GM18505 (cell line): ENCODE data around the gene ACTR5.

Experiments used
- ATAC-seq: cut with Tn5 transposase; IDR thresholded peaks from one replicate; pipeline ENCODE4 v1.9.1; 2021; ENCODE audit not compliant: unreplicated experiment
- POLR2A ChIP-seq: IDR thresholded peaks from 4 replicates; pipeline ENCODE4 v1.6.1; 2011; ENCODE audit warnings: borderline replicate concordance; ENCODE audit not compliant: insufficient read depth, insufficient read length; ENCODE audit errors: extremely low read depth

Gene ACTR5

DNA sequence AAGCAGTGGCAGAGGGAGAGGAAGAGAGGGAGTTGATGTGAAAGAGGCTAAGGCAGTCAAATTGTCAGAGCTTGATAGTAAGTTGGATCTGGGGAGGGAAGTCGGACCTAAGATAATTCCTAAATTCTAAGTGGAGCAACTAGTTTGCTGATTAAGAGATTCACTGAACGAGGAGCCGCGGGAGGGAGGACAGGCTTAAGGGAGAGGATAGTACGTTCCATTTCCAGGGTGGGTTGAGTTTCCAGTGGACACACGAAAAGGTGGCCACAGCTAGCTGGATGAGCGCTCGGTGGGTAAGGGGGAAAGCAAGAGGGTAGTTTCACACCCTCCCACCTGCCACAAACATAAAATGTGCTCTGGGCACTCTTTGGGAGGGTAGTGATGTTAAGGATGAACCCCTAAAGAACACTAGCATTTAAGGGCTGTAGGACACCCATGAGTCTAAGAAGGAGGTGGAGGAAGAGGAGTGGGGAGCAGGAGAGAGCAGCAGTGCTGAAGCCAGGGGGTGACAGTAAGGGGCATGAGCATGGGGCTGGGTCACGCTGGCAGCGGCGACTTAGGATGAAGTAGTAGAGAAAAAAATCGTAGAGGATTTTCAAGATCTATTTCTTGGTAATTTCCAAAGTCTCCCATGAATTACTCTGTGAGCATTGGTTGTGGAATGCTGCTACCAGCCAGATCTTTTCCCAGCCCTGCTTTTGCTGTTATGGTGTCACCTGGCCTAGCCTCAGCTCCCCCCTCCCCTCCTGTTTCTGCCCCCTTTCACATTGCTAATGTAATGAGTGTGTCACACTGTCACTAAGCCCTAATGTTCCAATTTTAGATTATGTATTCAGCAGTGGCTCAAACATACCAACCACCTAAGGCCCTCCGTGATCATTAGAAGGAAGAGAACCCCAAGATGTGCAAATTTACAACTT, 21.4 kb downstream of the ACTR5 start:
- no peak for TF ChIP-seq POLR2A
- ATAC-seq = no peak

DNA sequence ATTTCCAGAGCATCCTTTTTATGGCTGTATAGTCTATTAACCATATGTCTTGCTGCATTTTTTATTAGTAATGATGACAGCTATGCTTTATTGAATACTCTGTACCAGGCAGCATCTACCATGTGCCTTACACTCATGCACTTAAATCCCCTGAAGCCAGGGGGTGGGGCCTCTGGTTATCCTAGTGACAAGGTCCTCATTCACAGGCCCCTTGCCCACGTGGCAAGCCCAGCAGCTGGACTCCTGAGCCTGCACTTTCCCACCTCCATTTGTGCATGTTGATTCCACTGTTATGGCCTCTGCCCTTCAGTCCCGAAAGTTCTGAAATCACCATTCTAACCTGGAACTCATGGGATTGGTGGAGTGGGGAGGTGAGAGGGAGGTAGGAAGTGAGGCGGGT, 22.3 kb downstream of the ACTR5 start:
- TF ChIP-seq POLR2A = no peak
- ATAC-seq = no peak

DNA sequence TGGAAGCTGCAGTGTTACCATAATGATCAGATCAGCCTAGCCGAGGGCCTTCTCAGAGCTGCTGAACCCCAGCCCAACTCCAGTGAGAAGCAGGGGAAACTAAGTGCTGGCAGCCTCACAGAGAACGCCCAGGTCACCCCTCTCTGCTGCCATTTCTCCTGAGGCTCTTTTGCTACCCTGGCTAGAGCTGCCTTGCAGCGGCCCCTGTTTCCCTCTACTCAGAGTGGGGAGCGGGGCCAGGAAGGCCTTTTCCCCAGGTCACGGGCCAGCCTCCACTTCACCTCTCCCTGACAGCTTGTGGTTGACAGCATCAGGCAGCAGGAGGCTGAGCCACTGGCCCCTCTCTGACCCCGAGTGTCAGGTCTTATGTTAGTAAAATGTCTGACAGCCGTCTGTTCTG, 22.7 kb downstream of the ACTR5 start:
- ATAC-seq = no peak
- TF ChIP-seq POLR2A = no peak

DNA sequence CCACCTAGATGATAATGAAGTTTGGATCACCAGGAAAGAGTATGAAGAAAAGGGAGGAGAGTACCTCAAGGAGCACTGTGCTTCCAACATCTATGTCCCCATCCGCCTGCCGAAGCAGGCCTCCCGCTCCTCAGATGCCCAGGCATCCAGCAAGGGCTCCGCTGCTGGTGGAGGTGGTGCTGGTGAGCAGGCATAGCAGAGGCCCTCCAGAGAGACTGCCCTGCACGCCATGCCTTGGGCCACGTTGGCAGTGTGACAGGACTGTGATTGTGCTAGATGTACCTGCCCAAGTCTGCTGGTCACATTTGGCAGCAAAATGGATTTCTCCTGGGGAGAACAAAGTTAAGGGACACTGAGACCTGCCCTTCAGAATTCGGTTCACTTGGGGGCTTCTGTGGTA, 23.4 kb downstream of the ACTR5 start:
- ATAC-seq = no peak

DNA sequence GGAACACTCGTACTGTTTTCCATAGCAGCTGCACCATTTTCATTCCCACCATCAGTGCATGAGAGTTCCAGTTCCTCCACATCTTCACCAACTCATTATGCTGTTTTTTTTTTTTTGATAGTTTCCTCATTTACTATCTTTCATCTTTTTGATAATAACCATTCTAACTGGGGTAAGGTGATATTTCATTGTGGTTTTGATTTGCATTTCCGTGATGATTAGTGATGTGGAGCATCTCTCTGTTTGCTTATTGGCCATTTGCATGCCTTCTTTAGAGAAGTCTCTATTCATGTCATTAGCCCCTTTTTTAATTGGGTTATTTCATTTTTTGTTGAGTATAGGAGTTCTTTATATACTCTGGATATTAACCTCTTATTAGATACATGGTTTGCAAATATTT, 25.9 kb downstream of the ACTR5 start:
- no peak for ATAC-seq
- TF ChIP-seq POLR2A = no peak

More for the DNA sequence above, 23.4 kb downstream of the ACTR5 start:
- no peak for TF ChIP-seq POLR2A

DNA sequence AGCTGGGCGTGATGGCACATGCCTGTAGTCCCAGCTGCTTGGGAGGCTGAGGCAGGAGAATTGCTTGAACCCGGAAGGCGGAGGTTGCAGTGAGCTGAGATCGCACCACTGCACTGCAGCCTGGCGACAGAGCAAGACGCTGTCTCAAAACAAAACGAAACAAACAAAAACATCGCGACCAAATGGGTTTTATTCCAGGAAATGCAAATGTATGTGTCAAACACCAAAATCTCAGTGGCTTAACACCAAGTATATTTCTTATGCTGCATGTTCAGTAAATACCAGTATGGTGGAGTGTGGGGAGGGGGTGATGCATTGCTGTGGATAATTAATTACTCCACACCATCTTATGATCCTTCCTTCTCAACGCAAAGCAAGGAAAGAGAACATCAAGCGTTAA, 28.1 kb downstream of the ACTR5 start:
- no peak for ATAC-seq
- TF ChIP-seq POLR2A = no peak

DNA sequence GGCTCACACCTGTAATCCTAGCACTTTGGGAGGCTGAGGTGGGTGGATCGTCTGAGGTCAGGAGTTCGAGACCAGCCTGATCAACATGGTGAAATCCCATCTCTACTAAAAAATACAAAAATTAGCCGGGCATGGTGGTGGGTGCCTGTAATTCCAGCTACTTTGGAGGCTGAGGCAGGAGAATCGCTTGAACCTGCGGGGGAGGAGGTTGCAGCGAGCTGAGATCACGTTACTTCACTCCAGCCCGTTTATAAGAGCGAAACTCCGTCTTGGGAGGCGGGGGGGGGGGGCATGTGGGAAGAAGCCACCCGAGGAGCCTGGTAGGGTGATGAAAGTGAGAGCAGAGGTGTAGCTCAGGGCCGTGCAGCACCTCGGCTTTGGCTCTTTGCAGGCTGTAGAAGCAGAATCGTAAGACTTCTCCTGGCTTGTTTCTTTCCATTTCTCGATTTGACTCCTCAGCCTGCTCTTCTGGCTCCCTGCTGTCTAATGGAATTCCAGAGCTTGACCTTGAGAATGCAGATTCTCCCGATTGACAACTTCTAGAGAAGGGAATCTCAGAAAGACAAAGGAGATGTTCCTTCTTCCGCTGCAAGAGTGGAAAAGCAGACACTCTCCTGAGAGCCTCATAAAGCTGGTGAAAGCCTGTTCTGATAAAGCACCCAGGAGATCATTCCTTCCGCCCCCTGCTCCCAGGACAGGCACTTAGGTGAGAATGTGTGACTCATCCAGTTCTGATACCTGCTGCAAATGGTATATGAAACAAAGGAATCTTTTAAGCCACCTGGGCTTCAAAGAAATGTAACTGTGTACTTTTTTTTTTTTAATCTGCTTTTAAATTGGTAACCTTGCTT, 31.2 kb downstream of the ACTR5 start:
- ATAC-seq = no peak
- no peak for TF ChIP-seq POLR2A

DNA sequence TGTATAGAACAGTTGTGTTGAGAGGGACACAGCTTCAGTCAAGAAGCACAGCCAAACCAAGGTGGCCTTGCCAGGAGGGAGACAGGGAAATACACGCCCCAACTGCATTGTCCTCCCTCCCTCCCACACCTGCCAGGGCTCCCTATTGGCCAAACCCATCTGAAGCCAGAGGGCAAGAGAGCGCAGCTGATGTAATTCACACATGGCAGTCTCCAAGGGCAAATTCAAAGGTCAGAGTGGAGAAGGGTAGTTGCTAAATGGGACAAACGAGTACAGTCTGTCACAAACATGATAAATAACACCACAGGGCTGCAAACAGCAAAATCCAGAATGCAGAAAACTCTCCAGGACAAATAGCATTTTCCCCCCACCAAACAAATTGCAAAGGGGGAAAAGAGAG, 34.0 kb downstream of the ACTR5 start:
- TF ChIP-seq POLR2A = no peak
- no peak for ATAC-seq

DNA sequence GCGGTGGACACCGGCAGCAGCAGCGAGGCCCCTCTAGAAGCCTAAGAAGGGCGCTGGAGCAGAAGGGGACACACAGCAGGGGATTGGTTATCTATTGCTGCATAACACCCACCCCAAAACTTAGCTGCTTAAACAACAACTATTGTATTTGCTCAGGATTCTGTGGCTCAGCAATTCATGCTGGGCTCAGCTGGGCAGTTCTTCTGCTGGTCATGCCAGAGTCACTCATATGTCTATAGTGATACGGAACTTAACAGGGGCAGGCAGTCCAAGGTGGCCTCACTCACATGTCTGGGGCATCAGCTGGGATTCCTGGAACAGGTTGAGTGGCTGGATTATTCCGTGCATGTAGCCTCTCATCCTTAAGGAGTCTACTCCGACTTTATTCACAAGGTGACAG, 39.6 kb downstream of the ACTR5 start:
- ATAC-seq = no peak
- TF ChIP-seq POLR2A = no peak

DNA sequence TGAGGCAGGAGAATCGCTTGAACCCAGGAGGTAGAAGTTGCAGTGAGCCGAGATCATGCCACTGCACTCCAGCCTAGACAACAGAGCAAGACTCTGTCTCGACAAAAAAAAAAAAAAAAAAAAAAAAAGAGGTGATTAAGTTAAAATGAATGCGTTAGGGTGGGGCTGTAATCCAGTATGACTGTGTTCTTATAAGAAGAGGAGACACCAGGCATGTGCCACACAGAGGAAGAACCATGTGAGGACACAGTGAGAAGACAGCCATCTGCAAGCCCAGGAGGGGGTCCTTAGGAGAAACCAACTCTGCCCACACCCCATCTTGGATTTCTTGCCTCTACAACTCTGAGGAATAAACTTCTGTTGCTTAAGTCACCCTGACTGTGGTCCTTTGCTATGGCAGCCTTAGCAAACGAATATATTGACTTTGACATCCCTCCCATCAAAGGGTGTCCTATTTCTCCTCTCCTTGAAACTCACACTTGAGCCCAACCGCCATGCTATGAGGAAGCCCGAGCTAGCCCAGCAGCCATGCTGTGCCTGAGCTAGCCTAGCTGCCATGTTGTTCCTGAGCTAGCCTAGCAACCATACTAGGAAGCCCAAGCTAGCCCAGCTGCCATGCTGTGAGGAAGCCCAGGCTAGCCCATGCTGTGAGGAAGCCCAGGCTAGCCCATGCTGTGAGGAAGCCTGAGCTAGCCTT, 41.4 kb downstream of the ACTR5 start:
- TF ChIP-seq POLR2A = no peak
- ATAC-seq = no peak

DNA sequence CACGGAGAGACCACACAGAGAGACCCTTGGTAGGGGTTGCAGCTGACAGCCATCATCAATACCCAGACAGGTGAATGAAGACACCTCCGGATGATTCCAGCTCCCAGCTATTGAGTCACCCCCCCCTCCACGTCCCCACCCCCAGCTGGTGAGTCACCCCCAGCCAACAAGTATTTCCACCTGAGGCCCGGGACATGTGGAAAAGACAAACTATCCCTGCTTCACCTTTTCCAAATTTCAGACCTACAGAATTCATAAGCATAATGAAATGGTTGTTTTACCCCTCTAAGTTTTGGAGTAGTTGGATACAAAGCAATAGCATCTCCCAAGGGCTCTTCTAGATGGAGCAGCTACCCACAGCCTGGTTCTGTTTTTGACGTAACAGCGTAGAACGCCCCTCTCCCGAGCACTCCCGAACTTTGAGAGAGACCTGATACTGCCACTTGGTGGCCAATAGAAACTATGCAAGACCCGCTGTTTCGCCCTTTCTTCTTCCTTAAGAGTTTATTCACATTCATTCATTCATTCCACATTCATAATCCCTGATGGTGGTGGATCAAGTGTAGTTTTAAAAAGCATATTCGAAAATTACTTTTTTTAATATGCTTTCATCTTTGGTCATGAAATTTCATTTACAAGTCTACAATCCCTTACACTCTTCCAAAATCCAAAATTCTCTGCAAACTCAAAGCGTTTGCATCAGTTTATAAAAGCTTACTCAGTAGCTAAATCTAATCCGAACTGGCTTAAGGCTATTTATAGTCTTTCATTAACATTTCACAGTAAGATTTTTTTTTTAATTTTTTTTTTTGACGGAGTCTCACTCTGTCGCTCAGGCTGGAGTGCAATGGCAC, 42.2 kb downstream of the ACTR5 start:
- no peak for ATAC-seq
- no peak for TF ChIP-seq POLR2A

DNA sequence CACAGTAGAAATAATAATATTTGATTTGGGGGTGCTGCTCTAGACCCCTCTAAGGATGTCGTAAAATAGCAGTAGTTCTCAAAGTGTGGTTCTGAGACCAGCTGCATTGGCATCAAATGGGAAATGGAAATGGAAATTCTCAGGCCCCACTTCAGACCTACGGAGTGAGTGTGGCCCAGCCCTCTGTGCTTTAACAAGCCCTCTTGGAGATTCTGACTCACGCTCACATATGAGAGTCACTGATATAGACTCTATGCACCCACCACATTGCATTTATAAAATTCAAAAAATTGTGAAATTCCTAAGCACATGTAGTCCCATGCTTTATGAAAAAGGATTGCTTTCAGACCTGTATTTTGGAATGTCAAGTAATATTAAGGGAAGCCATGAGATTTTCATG, 43.0 kb downstream of the ACTR5 start:
- TF ChIP-seq POLR2A = no peak

More for the DNA sequence above, 43.0 kb downstream of the ACTR5 start:
- no peak for ATAC-seq
